GM21825 (cell line): Measurements from ENCODE around the gene JAM3.
"Not testable (repeated sequence)": the region's sequence is repeated elsewhere in the genome, so short reads cannot be mapped to it uniquely, and the experiment has no call there.

ENCODE experiments used
- ATAC-seq: cut with Tn5 transposase; IDR thresholded peaks from one replicate; pipeline ENCODE4 v1.9.1; 2021; ENCODE audit warnings: mild to moderate bottlenecking, moderate library complexity; ENCODE audit not compliant: unreplicated experiment

Gene JAM3

GRCh38 chr11:134098566-134099184, 29.8 kb downstream of the JAM3 start:
- no peak for ATAC-seq

GRCh38 chr11:134100171-134100570, 31.3 kb downstream of the JAM3 start:
- no peak for ATAC-seq

GRCh38 chr11:134101282-134101681, 32.4 kb downstream of the JAM3 start:
- ATAC-seq, result no peak

- ATAC-seq, result no peak
These were observed 41.5 kb downstream of the JAM3 start for GRCh38 chr11:134110252-134110815.

GRCh38 chr11:134113787-134114186, 44.9 kb downstream of the JAM3 start:
- ATAC-seq, result not testable (repeated sequence)

- no peak for ATAC-seq
These were observed 47.3 kb downstream of the JAM3 start for GRCh38 chr11:134116210-134116609.

- no peak for ATAC-seq
These were observed 49.1 kb downstream of the JAM3 start for GRCh38 chr11:134118006-134118405.

- ATAC-seq, result no peak
These were observed 50.2 kb downstream of the JAM3 start for GRCh38 chr11:134119094-134119493.

GRCh38 chr11:134120143-134120850, 51.4 kb downstream of the JAM3 start:
- ATAC-seq, result no peak

- ATAC-seq, result no peak
These were observed 52.2 kb downstream of the JAM3 start for GRCh38 chr11:134120921-134121526.

- ATAC-seq, result no peak
These were observed 56.0 kb downstream of the JAM3 start for GRCh38 chr11:134124660-134125451.

- ATAC-seq, result no peak
These were observed 56.6 kb downstream of the JAM3 start for GRCh38 chr11:134125507-134125906.

- ATAC-seq, result no peak
These were observed 57.4 kb downstream of the JAM3 start for GRCh38 chr11:134126217-134126822.

GRCh38 chr11:134131628-134132244, 62.9 kb downstream of the JAM3 start:
- ATAC-seq, result no peak

GRCh38 chr11:134132808-134133207, 63.9 kb downstream of the JAM3 start:
- no peak for ATAC-seq

GRCh38 chr11:134134167-134134566, 65.3 kb downstream of the JAM3 start:
- no peak for ATAC-seq

GRCh38 chr11:134138376-134138775, 69.5 kb downstream of the JAM3 start:
- no peak for ATAC-seq

- no peak for ATAC-seq
These were observed 70.5 kb downstream of the JAM3 start for GRCh38 chr11:134139303-134139872.

GRCh38 chr11:134139873-134140331, 71.0 kb downstream of the JAM3 start:
- no peak for ATAC-seq

- no peak for ATAC-seq
These were observed 72.2 kb downstream of the JAM3 start for GRCh38 chr11:134140961-134141490.
